HUES48 (cell line): ENCODE results near the gene NUP58.

Experiments used
- H3K27ac ChIP-seq: one replicate; pipeline ENCODE4 v1.7.0; 2013; ENCODE audit warnings: low read depth, low read length, inconsistent platforms
- H3K27me3 ChIP-seq: 2 replicates; pipeline ENCODE4 v1.6.1; 2013; ENCODE audit warnings: mild to moderate bottlenecking, low read length; ENCODE audit not compliant: control insufficient read depth, insufficient read depth
- H3K36me3 ChIP-seq: 2 replicates; pipeline ENCODE4 v1.6.1; 2013; ENCODE audit warnings: low read length; ENCODE audit not compliant: control insufficient read depth, insufficient read depth
- H3K4me1 ChIP-seq: 2 replicates; pipeline ENCODE4 v1.6.1; 2013; ENCODE audit warnings: mild to moderate bottlenecking, low read length; ENCODE audit not compliant: control insufficient read depth, insufficient read depth
- H3K4me3 ChIP-seq: 2 replicates; pipeline ENCODE4 v1.5.1; 2013; ENCODE audit warnings: mild to moderate bottlenecking, low read depth, low read length
- H3K9ac ChIP-seq: 2 replicates; pipeline ENCODE4 v1.6.1; 2013; ENCODE audit warnings: mild to moderate bottlenecking, low read depth, low read length, moderate library complexity
- H3K9me3 ChIP-seq: 2 replicates; pipeline ENCODE4 v1.6.1; 2013; ENCODE audit warnings: low read length; ENCODE audit not compliant: control insufficient read depth, insufficient read depth

NUP58 gene

GRCh38 chr13:25301347-25302113 lies at the start of gene NUP58:
TSS of gene NUP58 (plus strand) at chr13:25301625. CDS start at chr13:25301774, 149 bp downstream.
- H3K4me1 ChIP-seq, result peaks cover 6% of the 10 kb centered on the region; the same call in 1 of the 2 replicates
- H3K27me3 ChIP-seq, result peaks cover 7% of the 10 kb centered on the region
- H3K4me3 ChIP-seq, result peak within 1 kb of the TSS; percentile 86
- peak within 1 kb of the TSS; percentile 92 for H3K27ac ChIP-seq
- H3K9me3 ChIP-seq, result no peaks in the 10 kb centered on the region
- peak within 1 kb of the TSS; percentile 85 for H3K9ac ChIP-seq
- H3K36me3 ChIP-seq, result peaks cover 26% of the 10 kb centered on the region

- no peak overlapping the region for H3K27ac ChIP-seq
- H3K9me3 ChIP-seq, result no peaks in the 10 kb centered on the region
- no peak overlapping the region for H3K4me3 ChIP-seq
- H3K9ac ChIP-seq, result no peak overlapping the region
- peaks cover 18% of the 10 kb centered on the region; the same call in 1 of the 2 replicates for H3K36me3 ChIP-seq
- no peaks in the 10 kb centered on the region for H3K4me1 ChIP-seq
- no peaks in the 10 kb centered on the region for H3K27me3 ChIP-seq
Measured at GRCh38 chr13:25252225-25252624, 49.2 kb upstream of the NUP58 start.

- H3K36me3 ChIP-seq, result peaks cover 18% of the 10 kb centered on the region; the same call in 1 of the 2 replicates
- H3K27ac ChIP-seq, result no peak overlapping the region
- no peak overlapping the region for H3K9ac ChIP-seq
- H3K4me3 ChIP-seq, result no peak overlapping the region
- H3K9me3 ChIP-seq, result no peaks in the 10 kb centered on the region
- H3K4me1 ChIP-seq, result no peaks in the 10 kb centered on the region
- no peaks in the 10 kb centered on the region for H3K27me3 ChIP-seq
Measured at GRCh38 chr13:25252752-25253151, 48.7 kb upstream of the NUP58 start.

GRCh38 chr13:25253702-25254101 lies 47.7 kb upstream of the NUP58 start:
- no peak overlapping the region for H3K4me3 ChIP-seq
- H3K4me1 ChIP-seq, result no peaks in the 10 kb centered on the region
- H3K9me3 ChIP-seq, result no peaks in the 10 kb centered on the region
- H3K9ac ChIP-seq, result no peak overlapping the region
- peaks cover 18% of the 10 kb centered on the region; the same call in 1 of the 2 replicates for H3K36me3 ChIP-seq
- no peak overlapping the region for H3K27ac ChIP-seq
- H3K27me3 ChIP-seq, result no peaks in the 10 kb centered on the region

- no peak overlapping the region for H3K9ac ChIP-seq
- no peaks in the 10 kb centered on the region for H3K27me3 ChIP-seq
- H3K4me1 ChIP-seq, result no peaks in the 10 kb centered on the region
- no peaks in the 10 kb centered on the region for H3K9me3 ChIP-seq
- no peak overlapping the region for H3K4me3 ChIP-seq
- H3K27ac ChIP-seq, result no peak overlapping the region
- H3K36me3 ChIP-seq, result peaks cover 21% of the 10 kb centered on the region; the same call in 1 of the 2 replicates
Measured at GRCh38 chr13:25262261-25262660, 39.2 kb upstream of the NUP58 start.

- H3K9ac ChIP-seq, result no peak overlapping the region
- peaks cover 16% of the 10 kb centered on the region; the same call in 1 of the 2 replicates for H3K36me3 ChIP-seq
- H3K9me3 ChIP-seq, result no peaks in the 10 kb centered on the region
- no peaks in the 10 kb centered on the region for H3K4me1 ChIP-seq
- no peak overlapping the region for H3K4me3 ChIP-seq
- H3K27ac ChIP-seq, result no peak overlapping the region
- H3K27me3 ChIP-seq, result no peaks in the 10 kb centered on the region
Measured at GRCh38 chr13:25266706-25267105, 34.7 kb upstream of the NUP58 start.

- Histone ChIP-seq H3K36me3 (peaks cover 16% of the 10 kb centered on the region; the same call in 1 of the 2 replicates), H3K4me1 (no peaks in the 10 kb centered on the region), H3K9ac (no peak overlapping the region), H3K27ac (no peak overlapping the region), H3K27me3 (no peaks in the 10 kb centered on the region), H3K4me3 (no peak overlapping the region), H3K9me3 (no peaks in the 10 kb centered on the region)
Measured at GRCh38 chr13:25267715-25268114, 33.7 kb upstream of the NUP58 start.

GRCh38 chr13:25268561-25268960 lies 32.9 kb upstream of the NUP58 start:
- no peaks in the 10 kb centered on the region for H3K27me3 ChIP-seq
- no peak overlapping the region for H3K27ac ChIP-seq
- H3K4me1 ChIP-seq, result no peaks in the 10 kb centered on the region
- peaks cover 16% of the 10 kb centered on the region; the same call in 1 of the 2 replicates for H3K36me3 ChIP-seq
- H3K4me3 ChIP-seq, result no peak overlapping the region
- H3K9me3 ChIP-seq, result no peaks in the 10 kb centered on the region
- no peak overlapping the region for H3K9ac ChIP-seq

GRCh38 chr13:25276748-25277147 lies 24.7 kb upstream of the NUP58 start:
- H3K4me1 ChIP-seq, result no peaks in the 10 kb centered on the region

GRCh38 chr13:25280396-25280795 lies 21.0 kb upstream of the NUP58 start:
- Histone ChIP-seq H3K36me3 (no peaks in the 10 kb centered on the region), H3K9ac (no peak overlapping the region), H3K4me1 (no peaks in the 10 kb centered on the region)

More at GRCh38 chr13:25276748-25277147, 24.7 kb upstream of the NUP58 start:
- no peaks in the 10 kb centered on the region for H3K9me3 ChIP-seq
- no peak overlapping the region for H3K27ac ChIP-seq
- H3K36me3 ChIP-seq, result 0 out of 2 replicates have a peak, but pooled peaks cover 4% of the 10 kb centered on the region
- no peak overlapping the region for H3K4me3 ChIP-seq
- no peaks in the 10 kb centered on the region for H3K27me3 ChIP-seq
- no peak overlapping the region for H3K9ac ChIP-seq

GRCh38 chr13:25281193-25281934 lies 20.1 kb upstream of the NUP58 start:
- Histone ChIP-seq H3K9me3 (no peaks in the 10 kb centered on the region), H3K27me3 (no peaks in the 10 kb centered on the region), H3K36me3 (no peaks in the 10 kb centered on the region), H3K27ac (no peak overlapping the region), H3K9ac (no peak overlapping the region), H3K4me1 (peaks cover 3% of the 10 kb centered on the region; the same call in 1 of the 2 replicates), H3K4me3 (no peak overlapping the region)

More at GRCh38 chr13:25280396-25280795, 21.0 kb upstream of the NUP58 start:
- no peak overlapping the region for H3K27ac ChIP-seq
- H3K27me3 ChIP-seq, result no peaks in the 10 kb centered on the region
- H3K4me3 ChIP-seq, result no peak overlapping the region
- H3K9me3 ChIP-seq, result no peaks in the 10 kb centered on the region
